GM12874 (cell line): ENCODE data around the gene TMEM269.

ENCODE experiments used
- TF ChIP-seq, protein P1 (sequence below): IDR thresholded peaks from 2 replicates; pipeline ENCODE4 v1.5.1; 2011; ENCODE audit warnings: low read depth, mild to moderate bottlenecking, control low read depth, low read length, moderate library complexity; ENCODE audit not compliant: insufficient read depth

Gene TMEM269

DNA sequence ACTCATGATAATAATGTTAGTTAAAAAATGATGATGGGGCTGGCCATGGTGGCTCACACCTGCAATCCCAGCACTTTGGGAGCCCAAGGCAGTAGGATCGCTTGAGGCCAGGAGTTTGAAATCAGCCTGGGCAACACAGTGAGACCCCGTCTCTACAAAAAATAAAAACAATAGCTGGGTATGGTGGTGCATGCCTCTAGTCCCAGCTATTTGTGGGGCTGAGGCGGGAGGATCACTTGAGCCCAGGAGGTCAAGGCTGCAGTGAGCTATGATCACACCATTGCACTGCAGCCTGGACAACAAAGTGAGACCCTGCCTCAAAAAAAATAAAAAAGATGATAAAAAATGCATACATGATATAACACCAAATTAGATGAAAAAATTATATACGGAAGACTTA is 23.2 kb upstream of the TMEM269 start:
- TF ChIP-seq, protein P1, sequence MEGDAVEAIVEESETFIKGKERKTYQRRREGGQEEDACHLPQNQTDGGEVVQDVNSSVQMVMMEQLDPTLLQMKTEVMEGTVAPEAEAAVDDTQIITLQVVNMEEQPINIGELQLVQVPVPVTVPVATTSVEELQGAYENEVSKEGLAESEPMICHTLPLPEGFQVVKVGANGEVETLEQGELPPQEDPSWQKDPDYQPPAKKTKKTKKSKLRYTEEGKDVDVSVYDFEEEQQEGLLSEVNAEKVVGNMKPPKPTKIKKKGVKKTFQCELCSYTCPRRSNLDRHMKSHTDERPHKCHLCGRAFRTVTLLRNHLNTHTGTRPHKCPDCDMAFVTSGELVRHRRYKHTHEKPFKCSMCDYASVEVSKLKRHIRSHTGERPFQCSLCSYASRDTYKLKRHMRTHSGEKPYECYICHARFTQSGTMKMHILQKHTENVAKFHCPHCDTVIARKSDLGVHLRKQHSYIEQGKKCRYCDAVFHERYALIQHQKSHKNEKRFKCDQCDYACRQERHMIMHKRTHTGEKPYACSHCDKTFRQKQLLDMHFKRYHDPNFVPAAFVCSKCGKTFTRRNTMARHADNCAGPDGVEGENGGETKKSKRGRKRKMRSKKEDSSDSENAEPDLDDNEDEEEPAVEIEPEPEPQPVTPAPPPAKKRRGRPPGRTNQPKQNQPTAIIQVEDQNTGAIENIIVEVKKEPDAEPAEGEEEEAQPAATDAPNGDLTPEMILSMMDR: no peak

DNA sequence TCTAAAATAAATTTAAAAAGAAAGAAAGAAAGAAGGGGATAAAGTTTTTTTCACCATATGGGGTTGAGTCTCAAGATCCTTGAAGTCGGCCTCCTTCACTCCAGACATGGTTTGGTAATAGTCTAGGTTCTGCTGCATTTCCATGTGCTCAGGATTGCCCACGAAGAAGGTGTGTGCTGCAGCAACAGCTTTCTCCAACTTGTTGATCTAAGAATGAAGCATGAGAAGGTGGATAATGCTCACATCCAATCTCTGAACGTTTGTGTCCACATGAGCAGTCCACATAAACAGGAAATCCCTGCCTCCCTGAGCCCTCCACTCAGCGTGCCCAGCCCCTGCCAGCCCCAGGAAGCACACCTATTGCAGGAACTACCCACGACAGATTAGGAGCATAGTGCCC is 22.5 kb upstream of the TMEM269 start:
- TF ChIP-seq, protein P1: no peak

DNA sequence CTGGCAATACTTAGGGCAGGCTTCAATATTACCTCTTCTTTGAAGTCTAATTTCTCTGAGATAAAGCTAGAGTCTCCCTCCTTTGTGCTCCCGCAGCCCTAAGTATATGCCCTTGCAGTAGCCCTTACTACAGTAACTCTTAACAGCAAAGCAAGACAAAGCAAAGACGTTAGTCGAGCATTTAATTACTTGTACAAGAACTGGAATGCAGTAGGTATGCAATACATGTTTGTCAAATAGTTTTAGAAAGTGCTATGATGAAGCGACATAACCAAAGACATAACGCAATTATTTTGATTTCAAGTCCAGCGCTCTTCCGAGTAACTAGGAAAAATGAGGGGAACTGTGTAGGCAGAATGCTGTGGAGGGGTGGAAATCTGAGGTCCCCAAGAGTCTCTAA is 19.5 kb upstream of the TMEM269 start:
- TF ChIP-seq, protein P1: no peak

DNA sequence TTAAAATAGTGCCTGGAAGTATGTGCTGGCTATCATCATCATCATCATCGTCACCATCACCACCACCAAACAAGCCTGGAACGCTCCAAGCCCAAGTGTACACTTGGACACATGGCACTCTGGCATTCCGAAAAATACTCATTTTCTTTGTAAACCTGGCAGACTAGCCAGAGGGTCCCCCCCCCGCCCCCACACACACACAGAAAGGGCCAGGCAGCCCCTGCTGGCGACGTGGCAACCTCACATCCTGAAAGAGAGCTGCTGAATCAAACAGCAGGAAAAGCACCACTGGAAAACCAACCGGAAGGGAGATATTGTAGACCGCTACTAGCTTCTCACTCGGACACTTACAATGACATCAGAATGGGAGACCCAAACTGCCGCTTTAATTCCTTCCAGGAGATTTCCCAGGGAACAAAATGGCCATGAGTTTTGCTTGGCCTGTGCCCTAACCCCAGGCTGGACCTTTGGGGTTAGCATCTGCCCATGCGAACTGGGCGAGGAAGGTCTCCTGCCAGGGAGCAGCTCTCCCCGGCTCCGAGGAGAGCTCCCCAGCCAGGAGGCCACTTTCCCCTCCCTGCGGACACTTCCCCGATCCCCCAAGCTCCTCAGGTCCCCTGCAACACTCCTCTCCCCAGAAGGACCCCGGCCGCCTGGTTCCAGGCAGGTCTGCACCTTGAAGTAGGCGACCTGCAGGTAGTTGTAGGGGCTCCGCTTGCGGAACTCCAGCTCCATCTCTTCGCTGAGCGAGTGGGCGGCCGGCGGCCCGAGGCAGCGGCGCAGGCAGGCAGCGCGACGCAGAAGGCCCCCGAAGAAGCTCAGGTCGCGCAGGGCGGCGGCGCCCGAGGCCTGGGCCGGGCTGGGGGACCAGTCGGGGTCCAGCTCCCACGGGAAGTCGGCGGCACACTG is 18.7 kb upstream of the TMEM269 start:
- TF ChIP-seq, protein P1: peak; percentile 45; the same call in 1 of the 2 replicates

DNA sequence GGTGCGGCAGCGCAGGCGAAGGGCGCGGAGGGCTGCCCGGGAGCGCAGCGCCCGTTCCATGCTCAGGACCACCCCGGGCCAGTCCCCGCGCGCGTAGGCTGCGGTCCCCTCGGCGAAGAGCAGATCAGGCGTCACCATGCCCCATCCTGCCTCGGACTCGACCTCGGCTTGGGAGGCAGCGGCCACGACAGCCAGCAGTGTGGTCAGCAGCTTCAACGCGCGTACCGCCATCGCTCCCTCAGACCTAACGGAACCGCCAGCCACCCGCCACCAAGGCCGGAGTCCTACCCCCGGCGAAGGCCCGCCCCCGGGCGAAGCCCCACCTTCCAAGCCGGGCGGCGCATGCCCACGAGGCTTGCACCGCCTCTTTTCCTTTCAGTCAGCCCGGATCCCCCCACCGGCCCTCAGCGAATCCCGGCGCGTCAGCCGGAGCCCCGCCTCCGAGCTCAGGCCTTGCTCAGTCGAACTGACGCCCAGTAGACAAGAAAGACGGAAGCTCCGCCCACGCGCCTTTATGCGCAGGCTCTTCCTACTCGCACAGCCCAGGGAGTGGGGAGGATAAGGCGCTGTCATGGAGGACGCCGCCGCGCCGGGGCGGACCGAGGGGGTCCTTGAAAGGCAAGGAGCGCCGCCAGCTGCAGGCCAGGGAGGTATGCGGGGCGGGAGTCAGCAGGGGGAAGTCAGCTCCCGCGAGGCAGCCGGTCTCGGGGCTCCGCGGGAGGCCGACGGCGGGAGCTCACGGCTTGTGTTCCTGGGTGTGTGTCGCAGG is 17.9 kb upstream of the TMEM269 start, which contains the start of the genes C1orf50 and P3H1:
Gene C1orf50 (plus strand): TSS at position 509 of the 769 bp plus-strand sequence. CDS start 63 bp downstream, at position 572.
Gene P3H1 (minus strand): TSS at position 288 of the 769 bp plus-strand sequence. CDS start 57 bp downstream, at position 231.
- TF ChIP-seq, protein P1: no peak

DNA sequence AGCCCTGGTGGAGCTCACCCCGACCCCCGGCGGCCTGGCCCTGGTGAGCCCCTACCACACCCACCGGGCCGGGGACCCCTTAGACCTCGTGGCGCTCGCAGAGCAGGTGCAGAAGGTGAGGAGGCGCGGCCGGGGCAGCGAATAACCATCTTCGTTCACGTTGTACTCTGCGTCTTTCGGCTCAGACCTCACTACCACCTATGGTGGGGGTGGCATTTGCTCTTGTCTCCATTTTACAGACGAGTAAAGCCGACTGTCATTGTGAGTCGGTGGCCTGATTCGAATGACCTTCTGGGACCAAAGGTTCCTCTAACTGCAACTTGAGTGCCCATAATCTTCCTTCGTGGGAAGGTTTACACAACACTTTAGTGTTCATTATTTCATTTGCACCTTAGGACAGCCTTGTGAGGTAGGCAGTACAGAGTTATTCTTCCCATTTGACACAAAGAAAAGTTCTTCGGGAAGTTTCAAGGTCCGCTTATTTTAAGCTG is 17.2 kb upstream of the TMEM269 start:
- TF ChIP-seq, protein P1: no peak

DNA sequence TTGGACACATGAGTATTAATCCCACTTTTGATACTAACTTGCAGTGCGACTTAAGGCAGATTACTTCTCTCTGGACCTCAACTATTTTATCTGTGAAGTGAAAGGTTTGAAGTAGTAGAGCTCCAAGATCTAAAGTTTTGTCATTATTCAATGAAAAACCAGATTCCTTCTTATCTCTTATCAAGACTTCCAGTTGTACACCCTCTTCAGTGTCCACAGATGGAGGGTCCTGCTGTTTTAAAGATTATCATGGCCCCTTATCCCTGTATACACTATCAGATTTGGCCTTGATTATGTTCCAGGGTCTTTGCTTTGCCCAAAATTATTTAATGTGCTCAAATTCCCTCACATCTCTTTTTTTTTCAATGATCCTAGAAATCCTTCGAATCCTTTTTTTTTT is 16.6 kb upstream of the TMEM269 start:
- TF ChIP-seq, protein P1: no peak
